GM18498 (cell line): ENCODE results near the gene KCNB1.

Experiments used
- ATAC-seq: cut with Tn5 transposase; IDR thresholded peaks from one replicate; pipeline ENCODE4 v1.9.1; 2021; ENCODE audit warnings: mild to moderate bottlenecking, moderate library complexity; ENCODE audit not compliant: unreplicated experiment

Gene KCNB1

GRCh38 chr20:49393803-49394202, 88.7 kb downstream of the KCNB1 start:
- no peak for ATAC-seq

- no peak for ATAC-seq
Measured at GRCh38 chr20:49392745-49393144, 89.7 kb downstream of the KCNB1 start.

- no peak for ATAC-seq
Measured at GRCh38 chr20:49391404-49392245, 90.8 kb downstream of the KCNB1 start.

- no peak for ATAC-seq
Measured at GRCh38 chr20:49389854-49390253, 92.6 kb downstream of the KCNB1 start.

- ATAC-seq, result no peak
Measured at GRCh38 chr20:49388744-49389143, 93.7 kb downstream of the KCNB1 start.

GRCh38 chr20:49387581-49387939, 94.9 kb downstream of the KCNB1 start:
- no peak for ATAC-seq

- no peak for ATAC-seq
Measured at GRCh38 chr20:49386848-49387580, 95.5 kb downstream of the KCNB1 start.

- no peak for ATAC-seq
Measured at GRCh38 chr20:49385465-49385864, 97.0 kb downstream of the KCNB1 start.

- no peak for ATAC-seq
Measured at GRCh38 chr20:49384437-49385434, 97.7 kb downstream of the KCNB1 start.

- no peak for ATAC-seq
Measured at GRCh38 chr20:49381558-49382493, 100.6 kb downstream of the KCNB1 start.

GRCh38 chr20:49380337-49380780, 102.1 kb downstream of the KCNB1 start:
- no peak for ATAC-seq

GRCh38 chr20:49379338-49379737, 103.1 kb downstream of the KCNB1 start:
- ATAC-seq, result no peak

GRCh38 chr20:49377326-49377725, 105.1 kb downstream of the KCNB1 start:
- no peak for ATAC-seq

GRCh38 chr20:49375170-49375569, 107.3 kb downstream of the KCNB1 start:
- no peak for ATAC-seq

GRCh38 chr20:49372095-49372734, 110.3 kb downstream of the KCNB1 start:
- ATAC-seq, result no peak

- ATAC-seq, result no peak
Measured at GRCh38 chr20:49368596-49368995, 113.9 kb downstream of the KCNB1 start.

GRCh38 chr20:49367113-49367512, 115.4 kb downstream of the KCNB1 start:
- no peak for ATAC-seq

- no peak for ATAC-seq
Measured at GRCh38 chr20:49366687-49367086, 115.8 kb downstream of the KCNB1 start.

- no peak for ATAC-seq
Measured at GRCh38 chr20:49361862-49362660, 120.4 kb downstream of the KCNB1 start.
